ENCODE data around the gene MLH1.

- TF ChIP-seq POLR2AphosphoS5 (IDR thresholded peaks at IDR 0.05) (no peak), CTCF (IDR thresholded peaks at IDR 0.05) (peak; percentile 22 to 48 (median 40)), POLR2A (IDR thresholded peaks at IDR 0.05) (no peak), EP300 (IDR thresholded peaks at IDR 0.05; ENCODE audit: low read depth) (no peak)
Observed at GRCh38 chr3:37024092-37024491, 30.8 kb downstream of the MLH1 start.

All from transverse colon (tissue), 4 donors.